Measurements from ENCODE around the gene COX4I1. TPM values are rescaled to one million over a fixed set of nuclear protein-coding genes. Genes with fewer than 3 reads are reported as not detected.

The COX4I1 gene
- total RNA-seq, 1 experiment from 2014 or later: 554 TPM

DNA sequence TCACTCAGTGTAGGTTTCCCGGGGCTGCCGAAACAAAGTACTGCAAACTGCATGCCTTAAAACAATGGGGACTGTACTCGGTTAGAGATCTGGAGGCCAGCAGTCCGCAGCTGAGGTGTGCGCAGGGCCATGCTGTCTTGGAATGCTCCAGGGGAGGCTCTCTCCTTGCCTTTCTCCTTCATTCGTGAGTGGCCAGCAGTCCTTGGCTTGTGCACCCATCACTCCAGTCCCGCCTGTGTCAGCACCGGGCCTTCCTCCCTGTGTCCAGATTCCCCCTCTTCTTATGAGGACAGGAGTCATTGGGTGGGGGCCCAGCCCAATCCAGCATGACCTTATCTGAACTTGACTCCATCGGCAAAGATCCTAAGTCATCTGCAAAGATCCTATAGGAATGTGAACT lies 43.4 kb downstream of the COX4I1 start:
- ChIA-PET POLR2A (ENCODE audit: low non-redundant PET) (no interaction called here), CTCF (no interaction called here)

DNA sequence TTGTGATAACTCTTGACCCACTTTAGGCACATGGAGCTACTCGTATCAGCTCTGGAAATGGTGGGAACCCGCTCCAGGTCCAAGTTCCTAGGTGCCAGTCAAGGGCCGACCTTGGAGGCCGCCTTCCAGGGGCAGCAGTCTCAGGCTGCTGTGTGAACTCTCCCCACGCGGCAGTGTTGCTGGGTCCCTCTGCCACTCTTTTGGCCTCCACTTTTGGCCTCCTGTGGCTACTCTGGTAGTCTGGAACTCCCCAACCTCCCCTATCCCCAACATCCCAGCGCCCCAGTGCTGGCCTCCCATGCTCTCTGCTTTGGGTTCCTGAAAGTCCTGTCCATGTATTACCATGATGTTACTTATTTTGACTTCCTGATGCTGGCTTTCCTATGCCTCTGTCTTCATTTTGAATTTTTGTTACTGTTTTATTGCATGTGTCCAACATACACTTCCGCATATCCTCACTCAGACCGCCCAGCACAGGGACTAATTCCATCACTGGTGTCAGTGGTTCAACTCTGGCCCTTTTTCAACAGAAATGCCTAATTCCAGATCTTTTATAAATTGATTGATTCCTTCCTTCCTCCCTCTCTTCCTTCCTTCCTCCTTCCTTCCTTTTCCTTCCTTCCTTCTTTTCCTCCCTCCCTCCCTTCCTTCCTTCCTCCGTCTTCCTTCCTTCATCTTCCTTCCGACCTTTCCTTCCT lies 44.1 kb downstream of the COX4I1 start:
- POLR2A ChIA-PET (ENCODE audit: low non-redundant PET): no interaction called here
- Histone ChIP-seq H3K9me3 (ENCODE audit: low read depth, low read length, poor library complexity, severe bottlenecking) (no peaks in the 10 kb centered on the region), H3K27ac (ENCODE audit: low read depth, low read length, poor library complexity, severe bottlenecking) (no peak overlapping the region), H3K4me1 (ENCODE audit: insufficient read depth, low read length, poor library complexity, severe bottlenecking) (no peaks in the 10 kb centered on the region), H3K4me3 (ENCODE audit: low read depth, low read length, poor library complexity, severe bottlenecking) (no peak overlapping the region), H3K27me3 (replicated peaks; ENCODE audit: insufficient read depth, low read depth, low read length, poor library complexity) (peaks cover 33% of the 10 kb centered on the region), H3K36me3 (ENCODE audit: insufficient read depth, low read length, poor library complexity, severe bottlenecking) (no peaks in the 10 kb centered on the region)
- no peak for DNase-seq (ENCODE audit: low spot score)
- CTCF ChIA-PET: no interaction called here
- no peak for TF ChIP-seq EZH2 (IDR thresholded peaks at IDR 0.05; ENCODE audit: borderline replicate concordance, low read depth, low read length, poor library complexity, severe bottlenecking)
- TF ChIP-seq, protein P1, sequence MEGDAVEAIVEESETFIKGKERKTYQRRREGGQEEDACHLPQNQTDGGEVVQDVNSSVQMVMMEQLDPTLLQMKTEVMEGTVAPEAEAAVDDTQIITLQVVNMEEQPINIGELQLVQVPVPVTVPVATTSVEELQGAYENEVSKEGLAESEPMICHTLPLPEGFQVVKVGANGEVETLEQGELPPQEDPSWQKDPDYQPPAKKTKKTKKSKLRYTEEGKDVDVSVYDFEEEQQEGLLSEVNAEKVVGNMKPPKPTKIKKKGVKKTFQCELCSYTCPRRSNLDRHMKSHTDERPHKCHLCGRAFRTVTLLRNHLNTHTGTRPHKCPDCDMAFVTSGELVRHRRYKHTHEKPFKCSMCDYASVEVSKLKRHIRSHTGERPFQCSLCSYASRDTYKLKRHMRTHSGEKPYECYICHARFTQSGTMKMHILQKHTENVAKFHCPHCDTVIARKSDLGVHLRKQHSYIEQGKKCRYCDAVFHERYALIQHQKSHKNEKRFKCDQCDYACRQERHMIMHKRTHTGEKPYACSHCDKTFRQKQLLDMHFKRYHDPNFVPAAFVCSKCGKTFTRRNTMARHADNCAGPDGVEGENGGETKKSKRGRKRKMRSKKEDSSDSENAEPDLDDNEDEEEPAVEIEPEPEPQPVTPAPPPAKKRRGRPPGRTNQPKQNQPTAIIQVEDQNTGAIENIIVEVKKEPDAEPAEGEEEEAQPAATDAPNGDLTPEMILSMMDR (conservative IDR thresholded peaks at IDR 0.05; ENCODE audit: low read depth, low read length): no peak
- intact Hi-C loops (cut with micrococcal nuclease; ENCODE audit: unreplicated experiment): no loop called here
- BruUV-seq (replicated peaks): no TSS peak

More for the DNA sequence above, 43.4 kb downstream of the COX4I1 start:
- H3K4me1 ChIP-seq (ENCODE audit: insufficient read depth, low read length, poor library complexity, severe bottlenecking): no peaks in the 10 kb centered on the region
- H3K27ac ChIP-seq (ENCODE audit: low read depth, low read length, poor library complexity, severe bottlenecking): no peak overlapping the region
- H3K27me3 ChIP-seq (replicated peaks; ENCODE audit: insufficient read depth, low read depth, low read length, poor library complexity): peaks cover 34% of the 10 kb centered on the region
- H3K9me3 ChIP-seq (ENCODE audit: low read depth, low read length, poor library complexity, severe bottlenecking): no peaks in the 10 kb centered on the region
- no peak for DNase-seq (ENCODE audit: low spot score)
- no peaks in the 10 kb centered on the region for H3K36me3 ChIP-seq (ENCODE audit: insufficient read depth, low read length, poor library complexity, severe bottlenecking)
- BruUV-seq (replicated peaks): no TSS peak
- intact Hi-C loops (cut with micrococcal nuclease; ENCODE audit: unreplicated experiment): no loop called here
- H3K4me3 ChIP-seq (ENCODE audit: low read depth, low read length, poor library complexity, severe bottlenecking): no peak overlapping the region
- no peak for TF ChIP-seq EZH2 (IDR thresholded peaks at IDR 0.05; ENCODE audit: borderline replicate concordance, low read depth, low read length, poor library complexity, severe bottlenecking)
- TF ChIP-seq, protein P1 (conservative IDR thresholded peaks at IDR 0.05; ENCODE audit: low read depth, low read length): no peak

DNA sequence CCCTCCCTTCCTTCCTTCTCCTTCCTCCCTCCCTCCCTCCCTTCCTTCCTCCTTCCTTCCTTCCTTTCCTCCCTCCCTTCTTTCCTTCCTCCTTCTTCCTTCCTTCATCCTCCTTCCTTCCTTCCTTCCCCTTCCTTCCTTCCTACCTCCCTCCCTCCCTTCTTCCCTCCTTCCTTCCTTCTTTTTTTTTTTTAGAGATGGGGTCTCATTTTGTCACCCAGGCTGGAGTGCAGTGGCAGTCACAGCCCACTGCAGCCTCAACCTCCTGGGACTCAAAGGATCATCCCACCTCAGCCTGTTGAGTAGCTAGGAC lies 44.6 kb downstream of the COX4I1 start:
- no peaks in the 10 kb centered on the region for H3K9me3 ChIP-seq (ENCODE audit: low read depth, low read length, poor library complexity, severe bottlenecking)
- peaks cover 38% of the 10 kb centered on the region for H3K27me3 ChIP-seq (replicated peaks; ENCODE audit: insufficient read depth, low read depth, low read length, poor library complexity)
- ChIA-PET CTCF (no interaction called here), POLR2A (ENCODE audit: low non-redundant PET) (no interaction called here)
- H3K4me3 ChIP-seq (ENCODE audit: low read depth, low read length, poor library complexity, severe bottlenecking): no peak overlapping the region
- no peaks in the 10 kb centered on the region for H3K4me1 ChIP-seq (ENCODE audit: insufficient read depth, low read length, poor library complexity, severe bottlenecking)
- BruUV-seq (replicated peaks): no TSS peak
- H3K27ac ChIP-seq (ENCODE audit: low read depth, low read length, poor library complexity, severe bottlenecking): no peak overlapping the region
- intact Hi-C loops (cut with micrococcal nuclease; ENCODE audit: unreplicated experiment): no loop called here
- no peaks in the 10 kb centered on the region for H3K36me3 ChIP-seq (ENCODE audit: insufficient read depth, low read length, poor library complexity, severe bottlenecking)
- no peak for DNase-seq (ENCODE audit: low spot score)
- no peak for TF ChIP-seq EZH2 (IDR thresholded peaks at IDR 0.05; ENCODE audit: borderline replicate concordance, low read depth, low read length, poor library complexity, severe bottlenecking)
- TF ChIP-seq, protein P1 (conservative IDR thresholded peaks at IDR 0.05; ENCODE audit: low read depth, low read length): no peak

All from A673 (cell line).